Measurements from ENCODE around the gene MLH1.

DNA sequence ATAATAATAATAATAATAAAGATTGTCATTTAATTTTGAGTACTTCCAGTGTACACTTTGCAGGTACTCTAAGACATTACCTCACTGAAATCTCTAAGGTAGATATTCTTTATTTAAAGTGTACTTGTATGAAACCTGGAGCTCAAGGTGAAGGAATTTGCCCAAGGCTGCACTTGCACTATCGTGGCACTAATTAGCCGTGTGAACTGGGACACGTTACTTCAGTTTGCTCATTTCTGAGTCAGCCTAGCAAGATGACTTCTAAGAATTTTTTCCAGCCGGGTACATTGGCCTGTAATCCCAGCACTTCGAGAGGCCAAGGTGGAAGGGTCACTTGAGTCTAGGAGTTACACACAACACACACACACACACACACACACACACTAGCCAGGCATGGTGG is 33.5 kb downstream of the MLH1 start:
- TF ChIP-seq, protein P1, sequence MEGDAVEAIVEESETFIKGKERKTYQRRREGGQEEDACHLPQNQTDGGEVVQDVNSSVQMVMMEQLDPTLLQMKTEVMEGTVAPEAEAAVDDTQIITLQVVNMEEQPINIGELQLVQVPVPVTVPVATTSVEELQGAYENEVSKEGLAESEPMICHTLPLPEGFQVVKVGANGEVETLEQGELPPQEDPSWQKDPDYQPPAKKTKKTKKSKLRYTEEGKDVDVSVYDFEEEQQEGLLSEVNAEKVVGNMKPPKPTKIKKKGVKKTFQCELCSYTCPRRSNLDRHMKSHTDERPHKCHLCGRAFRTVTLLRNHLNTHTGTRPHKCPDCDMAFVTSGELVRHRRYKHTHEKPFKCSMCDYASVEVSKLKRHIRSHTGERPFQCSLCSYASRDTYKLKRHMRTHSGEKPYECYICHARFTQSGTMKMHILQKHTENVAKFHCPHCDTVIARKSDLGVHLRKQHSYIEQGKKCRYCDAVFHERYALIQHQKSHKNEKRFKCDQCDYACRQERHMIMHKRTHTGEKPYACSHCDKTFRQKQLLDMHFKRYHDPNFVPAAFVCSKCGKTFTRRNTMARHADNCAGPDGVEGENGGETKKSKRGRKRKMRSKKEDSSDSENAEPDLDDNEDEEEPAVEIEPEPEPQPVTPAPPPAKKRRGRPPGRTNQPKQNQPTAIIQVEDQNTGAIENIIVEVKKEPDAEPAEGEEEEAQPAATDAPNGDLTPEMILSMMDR (IDR thresholded peaks at IDR 0.05) = no peak
- TF ChIP-seq POLR2AphosphoS5 (IDR thresholded peaks at IDR 0.05) = no peak
